OCI-M1 (cell line): ENCODE data around the gene LRCH1.

Experiments used
- DNase-seq: peaks from one replicate; lab custom pipeline; 2025; lab: John Stamatoyannopoulos, UW

LRCH1 gene

DNA sequence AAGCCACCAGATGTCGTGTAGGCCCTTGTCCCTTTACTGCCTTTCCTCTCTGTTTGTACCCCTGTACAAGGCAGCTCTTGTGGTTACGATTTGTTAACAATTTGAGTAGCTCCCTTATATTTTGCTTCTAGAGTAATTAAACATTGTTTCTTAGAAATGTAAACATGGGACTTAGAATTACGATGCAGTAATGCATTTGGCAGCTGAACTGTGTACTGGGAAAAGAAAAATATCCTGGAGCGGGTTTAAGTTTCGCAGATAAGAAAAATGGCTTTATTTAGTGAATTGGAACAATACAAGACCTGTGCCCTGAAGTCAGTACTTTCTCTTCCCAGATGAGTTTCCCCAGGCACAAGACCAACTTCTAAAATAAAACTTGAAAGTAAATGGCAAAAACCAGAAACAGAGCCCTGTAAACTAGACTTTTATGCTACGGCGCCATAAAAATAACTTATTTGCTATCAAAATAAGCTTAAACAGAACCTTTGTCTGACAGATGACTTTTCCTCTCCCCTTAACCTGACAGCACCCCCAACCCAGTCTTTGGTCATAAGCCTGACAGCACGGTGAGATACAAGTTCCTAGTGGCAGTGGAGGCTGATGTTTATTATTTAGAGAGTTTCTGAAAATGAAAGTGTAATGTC, 63.0 kb downstream of the LRCH1 start:
- no peak for DNase-seq

DNA sequence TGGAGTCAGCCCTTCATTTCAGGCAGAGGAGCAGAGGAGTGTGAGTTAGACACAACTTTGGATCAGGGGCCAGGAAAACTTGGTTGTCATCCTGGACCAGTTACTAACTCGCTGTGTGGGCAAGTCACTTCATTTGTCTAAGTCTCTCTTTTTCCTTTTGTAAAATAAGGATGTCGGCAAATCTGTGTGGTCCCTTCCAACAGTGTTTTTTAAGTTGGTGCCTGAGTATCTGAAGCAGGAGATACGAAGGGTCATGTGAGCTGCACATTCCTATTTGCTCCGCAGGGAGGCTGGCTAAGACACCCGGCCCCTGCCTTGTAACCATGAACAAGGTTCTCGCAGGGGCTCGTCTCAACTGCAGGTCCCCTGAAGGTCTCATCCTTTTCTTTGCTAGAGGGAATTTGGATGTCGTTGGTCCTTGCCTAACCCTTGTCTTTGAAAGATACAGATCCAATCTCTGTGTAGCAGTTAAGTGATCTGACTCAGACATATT, 64.3 kb downstream of the LRCH1 start:
- DNase-seq, result no peak

DNA sequence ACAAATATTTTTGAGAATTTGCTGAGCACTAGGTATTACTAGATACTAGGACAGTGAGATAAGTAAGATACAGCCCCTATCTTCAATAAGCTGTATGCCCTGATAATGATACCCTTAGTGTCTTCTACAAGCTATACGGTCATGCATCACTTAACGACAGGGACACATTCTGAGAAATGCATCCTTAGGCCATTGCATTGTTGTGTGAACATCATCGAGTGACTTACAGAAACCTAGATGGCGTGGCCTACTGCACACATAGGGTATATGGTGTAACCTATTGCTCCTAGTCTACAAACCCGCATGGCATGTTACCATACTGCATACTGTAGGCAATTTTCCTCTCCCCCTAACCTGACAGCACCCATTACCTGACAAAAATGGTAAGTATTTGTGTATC, 64.9 kb downstream of the LRCH1 start:
- DNase-seq, result no peak

DNA sequence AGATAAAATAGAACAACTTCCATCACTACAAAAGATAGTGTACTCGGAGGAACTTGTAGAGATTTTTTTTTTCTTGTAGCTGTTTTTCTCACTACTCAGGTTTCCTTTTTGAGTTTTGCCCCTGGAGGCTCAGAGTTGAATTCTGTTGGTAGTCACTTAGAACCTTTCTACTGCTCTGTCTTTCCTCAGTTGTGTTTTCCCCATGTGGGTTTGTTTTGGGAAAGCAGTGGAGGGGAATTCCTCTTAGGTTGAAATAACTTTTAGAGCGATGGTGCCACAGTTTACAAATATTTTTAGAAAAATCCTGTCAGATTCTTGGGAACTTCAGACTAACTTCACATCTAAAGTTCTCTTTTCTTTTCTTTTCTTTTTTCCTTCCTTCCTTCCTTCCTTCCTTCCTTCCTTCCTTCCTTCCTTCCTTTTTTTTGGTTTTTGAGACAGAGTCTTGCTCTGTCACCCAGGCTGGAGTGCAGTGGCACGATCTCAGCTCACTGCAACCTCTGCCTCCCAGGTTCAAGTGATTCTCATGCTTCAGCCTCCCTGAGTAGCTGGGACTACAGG, 65.8 kb downstream of the LRCH1 start:
- no peak for DNase-seq

DNA sequence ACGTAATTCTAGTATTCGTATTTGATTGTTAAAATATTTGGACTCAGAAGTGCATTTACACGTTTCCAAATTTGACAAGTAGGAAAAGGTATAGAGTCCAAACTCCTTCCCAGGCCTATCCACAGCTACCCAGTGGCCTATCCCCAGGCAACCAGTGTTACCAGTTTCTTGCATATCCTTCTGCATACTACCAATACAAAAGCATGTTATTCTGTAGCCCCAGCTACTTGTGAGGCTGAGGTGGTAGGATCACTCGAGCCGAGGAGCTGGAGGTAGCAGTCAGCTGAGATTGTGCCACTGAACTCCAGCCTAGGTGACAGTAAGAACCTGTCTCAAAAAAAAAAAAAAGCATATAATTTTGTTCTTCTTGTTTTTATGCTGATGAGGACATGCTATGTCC, 67.1 kb downstream of the LRCH1 start:
- DNase-seq, result no peak

DNA sequence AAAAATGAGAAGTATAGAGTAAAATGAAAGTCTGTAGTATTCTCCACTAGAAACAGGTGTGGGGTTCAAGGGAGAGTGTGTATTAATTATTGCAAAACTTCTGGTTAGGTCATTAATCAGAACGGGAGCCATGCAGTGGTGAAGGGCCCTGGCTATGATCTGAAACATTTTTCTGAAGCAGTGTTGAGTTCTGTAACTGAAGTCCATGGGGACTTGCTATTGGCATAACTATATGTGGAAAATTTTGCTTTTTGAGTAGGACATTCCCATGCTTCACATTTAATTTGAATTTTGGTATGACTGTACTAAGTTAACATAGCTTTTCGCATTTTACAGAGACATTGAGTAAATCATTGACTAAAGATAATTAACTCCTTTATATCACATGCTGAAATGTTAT, 67.5 kb downstream of the LRCH1 start:
- no peak for DNase-seq

- no peak for DNase-seq
Observed at GRCh38 chr13:46621133-46621532, 68.2 kb downstream of the LRCH1 start.

GRCh38 chr13:46621792-46622629, 69.0 kb downstream of the LRCH1 start:
- no peak for DNase-seq

GRCh38 chr13:46622630-46623256, 69.8 kb downstream of the LRCH1 start:
- DNase-seq, result no peak

GRCh38 chr13:46624353-46624752, 71.4 kb downstream of the LRCH1 start:
- no peak for DNase-seq

DNA sequence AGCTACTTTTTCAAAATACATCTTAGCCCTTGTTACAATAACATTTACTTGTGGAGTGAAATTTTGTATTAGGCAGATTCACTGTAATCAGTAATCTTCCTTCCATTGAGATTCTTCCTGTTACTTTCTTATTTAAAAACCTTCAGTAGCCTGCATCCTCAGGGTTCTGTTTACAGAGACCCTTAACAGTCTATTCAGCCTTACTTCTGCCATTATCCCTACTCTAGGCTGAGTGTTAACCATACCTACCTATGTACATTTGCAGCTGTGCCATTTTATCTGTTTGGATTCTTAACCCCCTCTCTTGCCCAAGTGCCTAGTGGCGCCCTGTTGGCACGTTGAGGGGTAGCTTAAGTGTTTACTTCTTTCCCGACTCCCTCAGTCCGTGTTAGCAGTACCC, 71.9 kb downstream of the LRCH1 start:
- no peak for DNase-seq

DNA sequence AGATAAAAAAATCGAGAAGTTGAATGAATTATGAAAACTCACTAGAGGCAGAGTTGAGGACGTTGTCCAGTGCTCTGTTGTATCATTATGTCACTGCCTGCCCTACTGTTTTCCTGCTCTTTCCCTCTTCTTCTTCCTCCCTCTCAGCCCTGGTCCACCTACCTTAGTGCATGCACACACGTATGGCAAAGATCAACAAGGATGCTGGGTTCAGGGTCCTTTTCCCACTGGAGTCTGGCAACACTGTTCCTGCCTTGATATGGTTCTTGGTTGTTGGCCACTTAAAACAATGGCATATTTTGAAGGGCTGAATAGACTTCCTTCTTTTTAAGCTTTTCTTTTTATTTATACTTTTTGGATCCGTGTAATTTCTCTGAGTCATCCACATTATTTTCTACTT, 74.5 kb downstream of the LRCH1 start:
- peak; percentile 16 for DNase-seq

DNA sequence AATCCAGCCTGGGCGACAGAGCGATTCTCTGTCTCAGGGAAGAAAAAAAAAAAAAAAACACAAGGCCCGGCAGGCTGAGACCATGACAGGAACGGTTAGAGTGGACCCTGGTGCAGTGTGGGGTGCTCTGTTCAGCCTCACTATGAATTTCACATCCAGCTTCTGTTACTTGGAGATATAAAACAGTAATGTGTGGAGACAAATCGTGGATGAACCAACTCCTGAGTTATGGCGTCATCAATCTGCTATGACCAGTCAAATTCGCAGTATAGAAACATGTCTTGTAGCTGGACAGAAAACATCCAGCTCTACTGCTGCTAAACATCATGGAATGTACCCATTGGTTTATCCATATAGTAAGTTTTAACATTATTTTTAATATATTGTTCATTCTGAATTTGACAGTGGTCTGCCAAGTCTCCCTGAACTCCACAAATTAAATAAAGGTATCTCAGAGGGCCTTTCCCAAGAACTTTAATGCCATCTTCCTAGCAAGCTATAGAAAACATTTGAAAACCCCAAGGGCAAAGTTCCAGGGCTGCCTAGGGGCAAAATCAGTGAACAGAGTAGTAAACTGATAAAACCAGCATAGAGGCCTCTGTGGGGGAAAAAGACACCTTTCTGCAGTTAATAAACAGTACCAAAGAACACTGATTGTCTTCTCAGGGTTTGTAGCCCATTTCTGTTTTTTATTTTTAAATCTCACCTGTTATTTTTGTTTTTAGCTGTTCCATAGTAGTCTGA, 75.8 kb downstream of the LRCH1 start:
- no peak for DNase-seq

- DNase-seq, result peak; percentile 25
Observed at GRCh38 chr13:46629811-46630413, 76.9 kb downstream of the LRCH1 start.

GRCh38 chr13:46630431-46631178, 77.6 kb downstream of the LRCH1 start:
- peak; percentile 57 for DNase-seq

DNA sequence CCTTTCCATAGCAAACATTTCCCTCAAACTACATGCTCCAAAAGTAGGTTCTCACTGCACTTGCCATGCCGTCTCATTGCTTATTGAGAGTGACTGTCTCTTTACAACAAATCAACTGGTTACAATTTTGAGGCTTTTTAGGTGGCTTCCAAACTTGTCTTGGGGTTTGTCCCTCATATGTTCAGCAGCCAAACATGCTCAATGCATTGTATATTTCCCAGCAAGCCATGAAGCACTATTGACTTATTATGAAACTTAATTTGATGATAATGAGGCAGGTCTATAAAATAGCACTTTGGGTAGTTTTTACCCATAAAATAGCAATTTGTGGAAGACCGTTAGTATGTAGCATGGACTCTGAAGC, 78.2 kb downstream of the LRCH1 start:
- no peak for DNase-seq

DNA sequence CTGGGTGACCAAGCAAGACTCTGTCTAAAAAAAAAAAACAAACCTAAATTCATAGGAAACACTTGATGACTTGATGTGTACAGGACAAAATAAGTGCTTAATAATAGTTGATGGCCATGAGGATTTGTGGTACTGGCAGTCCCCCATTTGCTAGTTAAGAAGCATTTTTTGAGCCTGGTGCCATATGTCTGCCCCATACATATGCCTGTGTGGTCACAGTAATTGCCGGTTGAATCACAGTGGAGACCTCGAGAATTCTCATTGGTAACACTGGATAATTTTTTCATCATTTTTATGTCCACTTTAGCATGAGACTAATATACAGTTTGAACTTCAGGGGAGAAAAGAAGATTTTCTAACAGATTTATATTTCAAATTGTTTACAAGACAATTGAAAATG, 79.2 kb downstream of the LRCH1 start:
- no peak for DNase-seq

DNA sequence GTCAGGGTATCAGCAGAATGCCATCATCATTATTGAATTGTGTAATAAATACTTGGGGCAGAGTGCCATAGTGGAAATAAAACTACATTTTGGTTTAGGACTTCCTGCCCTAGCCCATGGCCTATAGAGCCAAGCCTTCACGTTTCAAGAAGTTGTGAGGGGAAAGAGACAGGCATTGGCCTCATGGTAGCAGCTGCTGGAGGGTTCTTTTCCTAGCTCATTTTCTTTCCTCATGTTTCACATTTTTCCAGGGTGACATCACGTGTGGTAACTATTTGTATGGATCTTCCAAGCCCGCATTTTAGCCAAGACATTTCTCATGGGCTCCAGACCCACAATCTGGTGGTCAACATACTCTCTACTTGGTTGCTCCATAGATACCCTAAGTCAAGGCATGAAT, 80.4 kb downstream of the LRCH1 start:
- no peak for DNase-seq

GRCh38 chr13:46636451-46636850, 83.5 kb downstream of the LRCH1 start:
- no peak for DNase-seq

GRCh38 chr13:46637213-46637612, 84.2 kb downstream of the LRCH1 start:
- no peak for DNase-seq

DNA sequence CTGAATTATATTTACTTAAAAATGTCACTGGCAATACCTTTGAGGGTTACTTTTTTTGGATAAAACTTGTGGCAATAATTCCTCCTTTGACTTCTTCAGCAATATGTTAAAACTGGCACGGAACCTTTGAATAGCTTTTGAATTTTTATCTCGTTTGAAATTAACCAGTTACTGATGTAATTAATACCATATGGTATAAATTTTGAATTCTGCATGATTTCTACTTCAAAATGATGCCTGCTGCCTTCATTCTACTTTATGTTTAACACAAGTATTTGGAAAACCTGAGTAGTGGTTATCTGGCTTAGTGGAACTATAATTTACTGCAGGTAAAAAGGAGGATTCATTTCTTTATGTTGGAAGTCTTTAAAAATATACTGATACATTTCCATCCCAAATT, 85.3 kb downstream of the LRCH1 start:
- no peak for DNase-seq
